ENCODE results near the gene IFRD2. TPM values are rescaled to one million over a fixed set of nuclear protein-coding genes. Genes with fewer than 3 reads are reported as not detected.

Gene IFRD2, protein sequence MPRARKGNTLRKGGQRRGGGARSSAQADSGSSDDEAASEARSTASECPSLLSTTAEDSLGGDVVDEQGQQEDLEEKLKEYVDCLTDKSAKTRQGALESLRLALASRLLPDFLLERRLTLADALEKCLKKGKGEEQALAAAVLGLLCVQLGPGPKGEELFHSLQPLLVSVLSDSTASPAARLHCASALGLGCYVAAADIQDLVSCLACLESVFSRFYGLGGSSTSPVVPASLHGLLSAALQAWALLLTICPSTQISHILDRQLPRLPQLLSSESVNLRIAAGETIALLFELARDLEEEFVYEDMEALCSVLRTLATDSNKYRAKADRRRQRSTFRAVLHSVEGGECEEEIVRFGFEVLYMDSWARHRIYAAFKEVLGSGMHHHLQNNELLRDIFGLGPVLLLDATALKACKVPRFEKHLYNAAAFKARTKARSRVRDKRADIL
- total RNA-seq: 10 to 100 TPM; 56.6 to 70.9 TPM
- 42.4 TPM for polyA plus RNA-seq (2013, experiment 1 of 2)
- polyA plus RNA-seq (2013, experiment 2 of 2): 35.6 TPM
- long read RNA-seq, experiment 1, transcript IFRD2-202 (12 exons, 2,109 nt): major isoform, 11 of 32 reads
- long read RNA-seq, experiment 1, partial matches to known transcripts: 10 of 32 reads
- long read RNA-seq, experiment 1, other reads (novel, unspliced or antisense): 10 of 32 reads
- long read RNA-seq, experiment 2, transcript IFRD2-202 (12 exons, 2,109 nt): major isoform, 99 of 135 reads
- long read RNA-seq, experiment 2, partial matches to known transcripts: 13 of 135 reads
- long read RNA-seq, experiment 2, other reads (novel, unspliced or antisense): 23 of 135 reads
- long read RNA-seq, experiment 3, transcript IFRD2-202 (12 exons, 2,109 nt): major isoform, 529 of 663 reads
- long read RNA-seq, experiment 3, partial matches to known transcripts: 32 of 663 reads
- long read RNA-seq, experiment 3, other reads (novel, unspliced or antisense): 98 of 663 reads
- long read RNA-seq, experiment 4, transcript IFRD2-202 (12 exons, 2,109 nt): major isoform, 17 of 29 reads
- long read RNA-seq, experiment 4, partial matches to known transcripts: 4 of 29 reads
- long read RNA-seq, experiment 4, other reads (novel, unspliced or antisense): 8 of 29 reads

DNA sequence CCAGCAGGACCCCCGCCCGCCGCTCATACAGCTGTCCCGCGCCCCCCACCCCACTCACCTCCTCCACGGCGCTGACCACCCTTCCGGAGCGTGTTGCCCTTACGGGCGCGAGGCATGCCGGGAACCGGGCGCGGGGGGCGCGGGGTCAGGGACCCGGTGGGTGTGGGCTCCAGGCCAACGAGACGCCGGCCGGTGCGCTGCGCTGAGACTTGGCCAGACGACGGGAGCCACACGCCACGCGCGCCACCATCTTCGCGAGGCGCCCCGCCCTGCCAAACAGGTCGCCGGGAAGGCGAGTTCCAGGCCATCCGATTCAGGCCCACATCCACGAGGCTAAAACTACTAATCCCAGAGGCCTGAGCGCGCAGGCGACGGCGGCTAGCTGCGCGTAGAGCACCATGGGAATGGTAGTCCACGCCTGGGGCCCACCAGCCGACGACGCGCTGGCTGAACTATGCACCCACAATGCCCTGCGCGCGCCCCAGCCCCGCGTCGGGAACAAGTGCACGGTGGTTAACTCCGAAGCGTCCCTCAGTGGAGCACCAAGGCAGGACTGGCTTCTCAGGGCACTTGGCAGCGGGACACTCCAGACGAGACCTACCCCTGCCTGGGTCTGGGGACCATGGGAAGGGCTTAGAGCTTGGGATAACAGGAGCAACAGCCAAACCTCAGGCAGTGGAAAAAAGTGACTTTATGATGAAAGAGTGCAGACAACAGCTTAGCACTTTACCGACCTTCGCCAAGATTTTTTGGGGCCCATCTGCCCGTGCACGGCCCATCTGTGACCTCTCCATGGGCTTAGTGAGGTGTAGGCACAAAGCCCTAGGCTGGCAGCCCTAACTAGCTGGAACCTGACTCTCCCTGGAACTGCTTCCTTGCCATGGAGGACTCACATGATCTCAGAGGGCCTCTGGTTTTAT, at the start of gene IFRD2:
IFRD2 (minus strand) TSS at position 271 of the 920 bp plus-strand sequence; CDS start at position 116, 155 bp downstream.
- Mint-ChIP-seq H3K4me1 (peaks cover 11% of the 10 kb centered on the region), H3K9me3 (no peaks in the 10 kb centered on the region), H3K36me3 (ENCODE audit: low read depth) (peaks cover 31% of the 10 kb centered on the region), H3K27me3 (ENCODE audit: insufficient read depth) (no peaks in the 10 kb centered on the region), H3K27ac (peak within 1 kb of the TSS; percentile 98), H3K4me3 (peak within 1 kb of the TSS; percentile 74)
- no peak for TF ChIP-seq CTCF (conservative IDR thresholded peaks at IDR 0.05)
- Histone ChIP-seq H3K4me1 (ENCODE audit: control insufficient read depth, insufficient read depth, low read length) (no peaks in the 10 kb centered on the region), H3K27ac (ENCODE audit: low read depth, low read length) (peak within 1 kb of the TSS; percentile 35), H3K4me3 (ENCODE audit: low read length) (peak within 1 kb of the TSS; percentile 80), H3K27me3 (ENCODE audit: control insufficient read depth, insufficient read depth, low read length, poor library complexity, severe bottlenecking) (no peaks in the 10 kb centered on the region), H3K9me3 (ENCODE audit: control insufficient read depth, low read length) (no peaks in the 10 kb centered on the region), H3K9ac (ENCODE audit: extremely low read depth, low read length, poor library complexity, severe bottlenecking) (peak within 1 kb of the TSS; percentile 57), H3K36me3 (ENCODE audit: control insufficient read depth, insufficient read depth, low read length) (peaks cover 25% of the 10 kb centered on the region)
- peak; percentile 99 for DNase-seq
- 5 to 7% methylated on average over 41 to 67 of the region's 67 CpGs for WGBS, 2 experiments (ENCODE audit: insufficient coverage in 1 of 2, insufficient read length in 1 of 2)

DNA sequence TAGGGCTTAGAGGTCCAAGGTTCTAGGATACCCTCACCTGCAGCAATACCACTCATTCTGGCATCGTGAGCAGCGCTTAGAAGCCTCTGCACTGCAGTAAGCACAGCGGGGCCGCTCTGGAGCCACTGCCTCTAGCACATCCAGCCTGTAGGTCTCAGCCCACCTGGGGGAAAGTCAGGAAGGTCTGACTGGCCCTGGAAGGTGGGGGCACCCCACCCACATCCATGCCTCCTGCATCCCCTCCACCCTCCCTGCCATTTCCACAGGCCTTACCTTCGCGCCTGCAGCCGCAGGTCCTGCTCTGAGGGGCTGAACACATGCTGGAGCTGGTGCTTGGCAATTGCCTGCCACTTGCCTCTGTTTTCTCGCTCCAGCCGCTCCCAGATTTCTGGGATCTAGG, 49.3 kb upstream of the IFRD2 start:
- no peak for TF ChIP-seq CTCF (conservative IDR thresholded peaks at IDR 0.05)
- Histone ChIP-seq H3K36me3 (ENCODE audit: control insufficient read depth, insufficient read depth, low read length) (no peaks in the 10 kb centered on the region), H3K9ac (ENCODE audit: extremely low read depth, low read length, poor library complexity, severe bottlenecking) (no peak overlapping the region), H3K4me1 (ENCODE audit: control insufficient read depth, insufficient read depth, low read length) (peaks cover 4% of the 10 kb centered on the region), H3K9me3 (ENCODE audit: control insufficient read depth, low read length) (no peaks in the 10 kb centered on the region), H3K27ac (ENCODE audit: low read depth, low read length) (no peak overlapping the region), H3K4me3 (ENCODE audit: low read length) (no peak overlapping the region), H3K27me3 (ENCODE audit: control insufficient read depth, insufficient read depth, low read length, poor library complexity, severe bottlenecking) (peaks cover 69% of the 10 kb centered on the region)
- DNase-seq: no peak
- no peaks in the 10 kb centered on the region for H3K36me3 Mint-ChIP-seq (ENCODE audit: low read depth)
- H3K9me3 Mint-ChIP-seq: no peaks in the 10 kb centered on the region
- no peak overlapping the region for H3K27ac Mint-ChIP-seq
- peaks cover 1% of the 10 kb centered on the region for H3K4me1 Mint-ChIP-seq
- 92 to 95% methylated on average over 8 to 9 of the region's 9 CpGs for WGBS, 2 experiments (ENCODE audit: insufficient coverage in 1 of 2, insufficient read length in 1 of 2)
- H3K4me3 Mint-ChIP-seq: no peak overlapping the region
- peaks cover 78% of the 10 kb centered on the region for H3K27me3 Mint-ChIP-seq (ENCODE audit: insufficient read depth)
